Keratinocyte (primary cell): ENCODE results near the gene FTH1. TPM values are rescaled to one million over a fixed set of nuclear protein-coding genes. Genes with fewer than 3 reads are reported as not detected.
"Not testable (repeated sequence)": the region's sequence is repeated elsewhere in the genome, so short reads cannot be mapped to it uniquely, and the experiment has no call there.

Experiments
- DNase-seq: peaks from one replicate; pipeline ENCODE4 v3.0.0-alpha.2; 2011; ENCODE audit warnings: low read depth, missing footprints, low spot score
- FAIRE-seq: peaks from 2 replicates; lab custom pipeline; 2011; peaks lifted over from hg19 to GRCh38; lab: Jason Lieb, UNC
- H2AFZ ChIP-seq: 2 replicates; pipeline ENCODE4 v1.6.0; 2012; ENCODE audit warnings: low read length, control low read depth, inconsistent platforms; ENCODE audit not compliant: control insufficient read depth
- H3K27ac ChIP-seq: 2 replicates; pipeline ENCODE4 v1.5.1; 2011; ENCODE audit warnings: low read length; ENCODE audit not compliant: control insufficient read depth, insufficient read depth
- H3K27me3 ChIP-seq: 3 replicates; pipeline ENCODE4 v1.6.0; 2011; ENCODE audit warnings: low read length; ENCODE audit not compliant: control insufficient read depth, insufficient read depth; ENCODE audit errors: extremely low read depth
- H3K36me3 ChIP-seq, 2 experiments: 2 replicates in 1 of 2; 3 replicates in 1 of 2; pipeline ENCODE4 v1.5.1; 2011; ENCODE audit warnings: low read length in 2 of 2, mild to moderate bottlenecking in 1 of 2; ENCODE audit not compliant: control insufficient read depth in 2 of 2, insufficient read depth in 2 of 2; ENCODE audit errors: extremely low read depth in 1 of 2
- H3K4me1 ChIP-seq: 3 replicates; pipeline ENCODE4 v1.5.1; 2011; ENCODE audit warnings: low read length; ENCODE audit not compliant: control insufficient read depth, insufficient read depth; ENCODE audit errors: extremely low read depth
- H3K4me2 ChIP-seq: 3 replicates; pipeline ENCODE4 v1.6.0; 2011; ENCODE audit warnings: low read depth, low read length; ENCODE audit not compliant: control insufficient read depth, insufficient read depth; ENCODE audit errors: extremely low read depth
- H3K4me3 ChIP-seq, 3 experiments: fragments of 200-600 bp in 1 of 3; sonication (generic) in 1 of 3; 2 replicates in 2 of 3; 3 replicates in 1 of 3; pipeline ENCODE4 v1.5.1; 2011 to 2016; ENCODE audit warnings: low read length in 3 of 3, mild to moderate bottlenecking in 3 of 3, control low read depth in 2 of 3, inconsistent platforms in 1 of 3, low read depth in 1 of 3, mixed read lengths in 1 of 3, mixed run types in 1 of 3, moderate library complexity in 1 of 3; ENCODE audit not compliant: control insufficient read depth in 2 of 3, insufficient read depth in 2 of 3; ENCODE audit errors: extremely low read depth in 1 of 3
- H3K79me2 ChIP-seq: 2 replicates; pipeline ENCODE4 v1.6.0; 2012; ENCODE audit warnings: low read length; ENCODE audit not compliant: control insufficient read depth, insufficient read depth
- H3K9ac ChIP-seq: 3 replicates; pipeline ENCODE4 v1.6.0; 2011; ENCODE audit warnings: low read length; ENCODE audit not compliant: control insufficient read depth, insufficient read depth; ENCODE audit errors: extremely low read depth
- H3K9me1 ChIP-seq: 3 replicates; pipeline ENCODE4 v1.6.0; 2011; ENCODE audit warnings: low read length; ENCODE audit not compliant: control insufficient read depth, insufficient read depth; ENCODE audit errors: extremely low read depth
- H3K9me3 ChIP-seq: 2 replicates; pipeline ENCODE4 v1.5.1; 2012; ENCODE audit warnings: low read depth, low read length; ENCODE audit not compliant: control insufficient read depth
- H4K20me1 ChIP-seq: 3 replicates; pipeline ENCODE4 v1.6.0; 2011; ENCODE audit warnings: low read length; ENCODE audit not compliant: control insufficient read depth, insufficient read depth; ENCODE audit errors: extremely low read depth
- CTCF ChIP-seq, 3 experiments: IDR thresholded peaks in 1 of 3; conservative IDR thresholded peaks in 1 of 3; optimal IDR thresholded peaks in 1 of 3; 2 replicates in 2 of 3; 3 replicates in 1 of 3; pipeline versions ENCODE3 to v1.5.1; 2011; ENCODE audit warnings: low read length in 3 of 3, mild to moderate bottlenecking in 3 of 3, moderate library complexity in 2 of 3, control low read depth in 1 of 3, inconsistent platforms in 1 of 3; ENCODE audit not compliant: insufficient read depth in 2 of 3; ENCODE audit errors: extremely low read depth in 1 of 3
- EZH2 ChIP-seq: IDR thresholded peaks from one replicate; pipeline ENCODE4 v1.6.1; 2012; ENCODE audit warnings: inconsistent platforms, mild to moderate bottlenecking, low read length, moderate library complexity
- dilution Hi-C: fragments of 300-500 bp; cut with MboI; formaldehyde crosslinking; loops from one replicate; pipeline ENCODE4 v1.7.0; 2020; ENCODE audit warnings: low sequenced_read_pairs; ENCODE audit not compliant: extremely low pct_ligation_motif_present
- polyA plus RNA-seq, 5 experiments: library from polyadenylated mRNA; depleted of rRNA in 3 of 5; stranded (reverse) in 3 of 5; stranded (forward) in 1 of 5; unstranded in 1 of 5; fragments of >200 nt; gene quantifications; 1 replicate in 1 of 5; 2 replicates in 3 of 5; 3 replicates in 1 of 5; pipeline versions ENCODE4 v1.2.1 to v1.2.3, GENCODE V29; 2011 to 2012; ENCODE audit warnings: missing spikeins in 2 of 5, low read depth in 1 of 5, low replicate concordance in 1 of 5

Gene FTH1
- polyA plus RNA-seq, 1 donor (not counting 4 experiments of a cell fraction or from before 2014, with no cell fraction given): 1,058 TPM

GRCh38 chr11:61966734-61967115 lies 709 bp downstream of the FTH1 start:
- FAIRE-seq (no peak), DNase-seq (no peak)
- Histone ChIP-seq H3K4me2 (peak overlapping the region; percentile 85), H3K27ac (peak overlapping the region; percentile 96), H3K79me2 (peaks cover 20% of the 10 kb centered on the region), H3K9ac (peak overlapping the region; percentile 89), H3K4me1 (peaks cover 50% of the 10 kb centered on the region), H3K36me3 (peaks cover 12 to 26% of the 10 kb centered on the region in 2 experiments), H3K9me3 (no peaks in the 10 kb centered on the region), H3K27me3 (no peaks in the 10 kb centered on the region), H3K9me1 (no peaks in the 10 kb centered on the region), H4K20me1 (peaks cover 25% of the 10 kb centered on the region), H3K4me3 (peak overlapping the region; percentile 82 to 96 (median 93)), H2AFZ (no peak overlapping the region)
- dilution Hi-C loops: no loop called here
- no peak for TF ChIP-seq EZH2

GRCh38 chr11:61964666-61965271 lies 2.7 kb downstream of the FTH1 start:
- H3K27me3 ChIP-seq, H2AFZ ChIP-seq, FAIRE-seq, H3K9me3 ChIP-seq, DNase-seq, dilution Hi-C loops, H3K9me1 ChIP-seq: not testable (repeated sequence)
- Histone ChIP-seq H3K27ac (peak overlapping the region; percentile 24), H3K4me1 (peaks cover 31% of the 10 kb centered on the region), H3K4me2 (peak overlapping the region; percentile 85), H3K36me3 (peaks cover 12 to 26% of the 10 kb centered on the region in 2 experiments), H4K20me1 (peaks cover 25% of the 10 kb centered on the region), H3K4me3 (peak overlapping the region; percentile 82 to 96 (median 93)), H3K79me2 (peaks cover 20% of the 10 kb centered on the region), H3K9ac (peak overlapping the region; percentile 89)

GRCh38 chr11:61964058-61964665 lies 3.3 kb downstream of the FTH1 start:
- H3K27ac ChIP-seq: no peak overlapping the region
- no peaks in the 10 kb centered on the region for H3K27me3 ChIP-seq
- peaks cover 25% of the 10 kb centered on the region for H4K20me1 ChIP-seq
- no peaks in the 10 kb centered on the region for H3K9me1 ChIP-seq
- peaks cover 20% of the 10 kb centered on the region for H3K79me2 ChIP-seq
- H3K4me1 ChIP-seq: peaks cover 27% of the 10 kb centered on the region
- FAIRE-seq (no peak), DNase-seq (no peak)
- dilution Hi-C loops: no loop called here
- H3K9me3 ChIP-seq: no peaks in the 10 kb centered on the region
- H3K9ac ChIP-seq: no peak overlapping the region
- H2AFZ ChIP-seq: no peak overlapping the region
- no peak overlapping the region for H3K4me3 ChIP-seq
- TF ChIP-seq CTCF (optimal IDR thresholded peaks at IDR 0.05 in 1 of 3, IDR thresholded peaks at IDR 0.05 in 1 of 3, conservative IDR thresholded peaks at IDR 0.05 in 1 of 3; ENCODE audit: extremely low read depth in 1 of 3, insufficient read depth in 2 of 3, low read length in 3 of 3) (no peak), EZH2 (no peak)
- H3K36me3 ChIP-seq: peaks cover 12 to 26% of the 10 kb centered on the region in 2 experiments
- no peak overlapping the region for H3K4me2 ChIP-seq
